SK-N-MC (cell line): ENCODE data around the gene CELA2A.

Experiments
- EZH2 ChIP-seq: fragments of 200-600 bp; sonication (generic); IDR thresholded peaks from one replicate; pipeline ENCODE4 v1.6.1; 2017; ENCODE audit warnings: antibody characterized with exemption
- FOXP2 ChIP-seq: optimal IDR thresholded peaks from 2 replicates; pipeline ENCODE3; 2011; ENCODE audit warnings: mild to moderate bottlenecking, moderate library complexity; ENCODE audit not compliant: insufficient read depth; ENCODE audit errors: extremely low read length, control extremely low read depth
- POLR2AphosphoS5 ChIP-seq: IDR thresholded peaks from 2 replicates; pipeline ENCODE4 v1.6.1; 2012; ENCODE audit warnings: mild to moderate bottlenecking, low read depth, low read length, borderline replicate concordance

DNA sequence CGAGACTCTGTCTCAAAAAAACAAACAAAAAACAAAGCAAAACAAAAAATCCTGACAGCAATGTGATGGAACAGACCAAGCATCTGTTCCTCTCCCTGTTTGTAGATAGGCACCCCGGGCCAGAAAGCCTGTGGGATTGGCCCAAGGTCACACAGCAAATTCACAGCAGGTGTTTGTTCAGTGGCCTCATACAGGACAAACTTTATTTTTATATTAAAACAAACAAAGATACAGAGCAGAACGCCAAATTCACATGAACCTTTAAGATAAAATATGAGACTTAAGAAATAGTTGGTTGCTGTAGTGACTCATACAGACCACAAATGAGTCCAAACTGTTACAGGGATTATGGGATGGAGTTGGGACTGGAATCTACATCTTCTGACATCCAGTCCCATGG, 2.3 kb upstream of the CELA2A start:
- TF ChIP-seq EZH2 (no peak), POLR2AphosphoS5 (no peak), FOXP2 (no peak)
